HL-60/S4 (cell line): ENCODE results near the gene HEXA.
"Not testable (repeated sequence)": the region's sequence is repeated elsewhere in the genome, so short reads cannot be mapped to it uniquely, and the experiment has no call there.

Source experiments
- in situ Hi-C: fragments of 300-500 bp; cut with MboI; formaldehyde crosslinking; loops from 2 replicates; pipeline ENCODE4 v1.14.3; 2022; ENCODE audit warnings: low sequenced_read_pairs

HEXA gene

DNA sequence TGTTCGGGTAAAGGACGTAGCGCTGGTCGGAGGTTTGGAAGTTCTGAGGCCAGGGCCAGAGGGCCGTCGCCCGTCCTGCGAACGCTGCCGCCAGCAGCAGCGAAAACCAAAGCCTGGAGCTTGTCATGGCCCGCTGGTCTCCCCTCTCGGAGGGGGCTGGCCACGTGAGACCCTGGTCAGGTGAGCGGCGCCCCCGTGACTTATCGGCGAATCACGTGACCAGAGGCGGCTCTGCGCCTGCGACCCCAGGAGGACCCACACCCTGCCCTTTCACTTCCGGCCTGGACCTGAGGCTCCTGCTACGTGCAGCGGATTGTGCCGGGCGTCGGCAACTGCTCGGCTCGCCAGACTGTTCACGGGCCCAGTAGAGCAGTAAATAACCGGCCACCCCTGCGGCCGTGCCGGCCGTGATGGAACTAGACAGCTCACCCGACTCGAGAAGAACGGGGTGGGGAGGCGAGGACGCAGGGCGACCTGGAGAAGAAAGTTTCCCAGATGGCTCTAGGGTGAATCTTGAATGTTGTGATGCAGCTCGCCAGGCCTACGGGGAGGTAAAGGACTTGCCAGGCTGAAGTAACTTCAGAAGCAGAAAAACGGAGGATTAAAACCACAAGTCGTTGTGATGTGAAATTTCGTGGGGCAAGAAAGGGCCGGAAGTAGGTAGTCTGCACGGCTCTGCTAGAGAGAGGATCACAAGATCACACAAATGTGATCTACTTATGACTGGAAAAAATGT lies at the start of gene HEXA:
HEXA (minus strand) TSS at position 169 of the 736 bp plus-strand sequence; CDS start at position 127, 42 bp downstream.
- in situ Hi-C loops, result no loop called here

DNA sequence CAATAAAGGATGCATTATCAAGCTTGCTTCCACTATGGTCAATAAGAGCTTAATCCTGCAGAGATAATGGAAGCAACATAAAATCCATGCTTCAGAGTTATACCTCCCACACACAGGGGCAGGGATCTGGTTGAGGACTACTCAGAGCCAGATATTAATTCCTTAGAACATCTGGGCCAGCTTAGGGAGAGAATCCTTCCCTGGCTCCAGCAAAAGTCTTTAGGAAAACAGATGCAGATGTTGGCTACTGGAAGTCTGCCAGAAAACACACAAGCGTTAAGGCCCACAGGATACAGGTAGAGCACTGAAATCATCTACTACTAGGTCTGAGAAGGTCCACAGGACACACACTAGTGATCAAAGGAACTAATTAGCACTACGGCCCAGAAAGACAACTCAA lies 47.4 kb upstream of the HEXA start:
- in situ Hi-C loops, result no loop called here

DNA sequence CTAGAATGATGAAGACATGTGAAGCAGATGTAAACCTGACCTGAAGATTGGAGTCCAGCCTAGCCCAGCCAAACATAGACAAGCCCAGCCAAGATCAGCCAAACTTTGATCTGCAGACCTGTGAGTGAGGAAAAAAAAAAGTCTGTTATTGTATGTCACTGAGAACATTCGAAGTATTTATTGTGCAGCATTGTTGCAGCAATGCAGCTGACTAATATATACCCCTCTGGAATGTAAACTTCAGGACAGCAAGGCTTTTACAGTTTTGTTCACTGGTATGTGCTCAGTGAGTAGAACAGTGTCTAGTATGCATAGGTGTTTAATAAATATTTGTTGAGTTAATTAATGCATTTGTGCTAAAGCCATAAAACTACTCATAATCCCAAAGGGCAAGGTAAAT lies 45.7 kb upstream of the HEXA start:
- in situ Hi-C loops, result no loop called here

DNA sequence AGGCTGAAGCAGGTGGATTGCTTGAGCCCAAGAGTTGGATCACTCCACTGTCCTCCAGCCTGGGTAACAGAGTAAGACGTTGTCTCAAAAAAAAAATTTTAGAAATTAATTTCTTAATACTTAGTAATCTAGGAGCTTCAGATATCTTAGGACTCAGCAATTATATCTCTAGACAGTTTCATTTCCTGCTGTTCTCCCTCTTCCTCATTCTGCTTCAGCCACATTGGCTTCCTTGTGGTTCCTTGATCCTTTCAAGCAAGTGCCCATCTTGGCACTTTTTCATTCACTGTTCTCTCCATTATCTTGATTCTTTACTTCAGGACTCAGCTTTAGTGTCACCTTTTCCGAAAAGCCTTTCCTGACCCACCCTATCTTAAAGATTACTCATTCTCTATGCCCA lies 44.8 kb upstream of the HEXA start:
- in situ Hi-C loops, result no loop called here

DNA sequence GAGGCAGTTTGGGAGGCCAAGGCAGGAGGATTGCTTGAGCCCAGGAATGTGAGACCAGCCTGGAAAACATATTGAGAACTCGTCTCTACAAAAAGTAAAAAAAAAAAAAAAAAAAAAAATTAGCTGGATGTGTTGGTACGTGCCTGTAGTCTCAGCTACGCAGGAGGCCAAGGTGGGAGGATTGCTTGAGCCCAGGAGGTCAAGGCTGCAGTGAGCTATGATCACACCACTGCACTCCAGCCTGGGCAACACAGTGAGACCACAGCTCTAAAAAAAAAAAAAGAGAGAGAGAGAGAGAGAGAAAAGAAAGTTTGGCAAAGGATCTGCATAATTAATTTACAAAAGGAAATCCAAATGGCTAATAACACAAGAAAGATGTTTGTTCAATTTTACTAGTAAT lies 44.0 kb upstream of the HEXA start:
- in situ Hi-C loops, result not testable (repeated sequence)

DNA sequence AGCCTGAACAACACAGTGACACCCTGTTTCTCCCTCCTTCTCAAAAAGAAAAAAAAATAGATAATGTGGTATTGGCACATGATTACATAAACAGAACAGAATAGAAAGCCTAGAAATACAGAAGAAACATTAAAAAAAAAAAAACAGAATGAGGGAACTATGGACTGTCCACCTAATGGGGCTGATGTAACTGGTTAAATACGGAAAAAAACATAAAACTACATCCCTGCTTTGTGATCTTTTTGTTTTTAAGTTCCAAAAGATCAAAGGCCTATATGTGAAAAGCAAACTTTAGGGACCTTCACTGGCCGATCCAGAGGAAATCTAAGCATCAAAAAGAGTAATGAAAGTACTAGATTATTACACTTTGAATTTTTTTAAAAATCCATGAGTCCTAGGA lies 39.5 kb upstream of the HEXA start:
- in situ Hi-C loops, result no loop called here

DNA sequence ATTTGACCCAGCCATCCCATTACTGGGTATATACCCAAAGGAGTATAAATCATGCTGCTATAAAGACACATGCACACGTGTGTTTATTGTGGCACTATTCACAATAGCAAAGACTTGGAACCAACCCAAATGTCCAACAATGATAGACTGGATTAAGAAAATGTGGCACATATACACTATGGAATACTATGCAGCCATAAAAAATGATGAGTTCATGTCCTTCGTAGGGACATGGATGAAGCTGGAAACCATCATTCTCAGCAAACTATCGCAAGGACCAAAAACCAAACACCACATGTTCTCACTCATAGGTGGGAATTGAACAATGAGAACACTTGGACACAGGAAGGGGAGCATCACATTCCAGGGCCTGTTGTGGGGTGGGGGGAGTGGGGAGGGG lies 37.5 kb upstream of the HEXA start:
- in situ Hi-C loops, result not testable (repeated sequence)

DNA sequence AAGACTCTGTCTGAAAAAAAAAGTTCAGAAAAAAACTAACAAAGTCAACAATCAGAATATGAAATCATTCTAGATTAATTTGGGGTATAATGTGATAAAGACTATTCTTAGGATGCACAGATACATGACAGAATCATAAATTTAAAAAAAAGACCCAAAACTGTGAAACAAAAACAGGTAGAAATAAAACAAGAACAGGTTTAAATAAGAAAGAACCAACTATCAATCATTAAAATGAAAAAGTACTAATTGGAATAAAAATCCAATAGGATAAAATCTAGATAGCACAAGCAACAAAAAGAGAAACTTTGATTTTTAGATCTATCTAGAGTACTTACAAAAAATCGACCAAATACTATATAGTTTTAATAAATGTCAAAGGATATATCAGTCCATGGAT lies 35.7 kb upstream of the HEXA start:
- in situ Hi-C loops, result no loop called here

DNA sequence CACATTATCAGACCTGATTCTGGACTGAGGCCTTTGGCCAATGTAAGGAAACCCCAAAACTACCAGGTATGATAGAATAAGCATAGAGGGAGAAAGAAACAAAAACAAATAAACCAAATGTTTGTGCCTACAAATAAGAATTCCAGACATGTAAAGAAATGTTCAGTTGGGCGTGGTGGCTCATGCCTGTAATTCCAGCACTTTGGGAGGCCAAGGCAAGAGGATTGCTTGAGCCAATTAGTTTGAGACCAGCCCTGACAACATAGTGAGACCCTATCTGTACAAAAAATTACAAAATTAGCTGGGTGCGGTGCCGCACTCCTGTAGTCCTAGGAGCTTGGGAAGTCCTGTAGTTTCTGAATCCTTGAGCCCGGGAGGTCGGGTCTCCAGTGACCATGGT lies 35.3 kb upstream of the HEXA start:
- in situ Hi-C loops, result no loop called here

DNA sequence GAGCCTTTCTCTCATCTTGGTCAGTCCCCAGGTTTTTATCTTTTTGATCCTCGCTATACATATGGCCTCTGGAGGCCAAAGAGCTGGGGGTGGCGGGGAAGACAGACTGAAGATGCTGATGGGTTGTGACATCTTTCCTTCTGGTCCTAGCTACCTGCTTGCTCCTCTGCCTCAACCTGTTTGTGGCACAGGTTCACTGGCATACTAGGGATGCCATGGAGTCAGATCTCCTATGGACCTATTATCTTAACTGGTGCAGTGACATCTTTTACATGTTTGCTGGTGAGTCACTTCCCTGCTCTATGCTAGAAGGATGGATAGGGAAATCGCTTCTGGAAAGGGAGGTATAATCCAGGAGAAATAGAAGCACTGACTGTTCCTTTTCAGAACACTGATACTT lies 31.1 kb upstream of the HEXA start:
- in situ Hi-C loops, result no loop called here

DNA sequence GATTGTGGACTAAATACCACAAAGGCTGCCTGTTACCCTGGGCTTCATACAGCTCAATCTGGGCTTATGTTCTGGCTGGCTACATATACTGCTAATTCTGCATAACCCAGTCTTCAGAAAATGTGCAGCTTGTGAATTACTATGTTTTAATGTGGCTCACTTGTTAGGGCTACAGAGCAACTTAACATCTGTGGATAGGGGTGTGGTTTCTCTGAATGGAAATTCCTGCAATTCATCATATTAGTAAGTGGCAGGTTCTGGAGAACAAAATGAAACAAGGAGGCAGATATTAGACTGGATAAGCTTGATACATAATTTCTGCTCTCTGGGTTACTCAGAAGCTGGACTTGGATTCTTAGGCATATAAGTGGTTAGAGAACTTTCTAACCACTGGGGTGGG lies 29.0 kb upstream of the HEXA start:
- in situ Hi-C loops, result no loop called here

DNA sequence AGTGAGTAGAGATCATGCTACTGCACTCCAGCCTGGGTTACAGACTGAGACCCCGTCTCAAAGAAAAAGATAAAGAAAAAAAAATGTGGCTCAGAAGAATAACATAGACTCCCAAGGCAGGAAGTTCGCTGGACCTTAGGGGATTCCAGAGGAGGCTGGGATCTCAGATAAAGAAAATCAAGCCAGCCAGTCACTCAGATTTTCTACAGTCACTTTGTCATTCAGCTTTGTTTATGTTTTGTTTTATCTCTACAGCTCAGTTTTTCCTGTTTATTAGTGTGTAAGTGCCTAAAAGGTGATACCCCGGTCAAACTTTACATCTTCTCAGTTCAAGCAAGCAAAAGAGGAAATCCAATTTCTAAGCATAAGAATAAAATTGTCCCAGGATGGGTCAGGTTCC lies 28.5 kb upstream of the HEXA start:
- in situ Hi-C loops, result no loop called here

DNA sequence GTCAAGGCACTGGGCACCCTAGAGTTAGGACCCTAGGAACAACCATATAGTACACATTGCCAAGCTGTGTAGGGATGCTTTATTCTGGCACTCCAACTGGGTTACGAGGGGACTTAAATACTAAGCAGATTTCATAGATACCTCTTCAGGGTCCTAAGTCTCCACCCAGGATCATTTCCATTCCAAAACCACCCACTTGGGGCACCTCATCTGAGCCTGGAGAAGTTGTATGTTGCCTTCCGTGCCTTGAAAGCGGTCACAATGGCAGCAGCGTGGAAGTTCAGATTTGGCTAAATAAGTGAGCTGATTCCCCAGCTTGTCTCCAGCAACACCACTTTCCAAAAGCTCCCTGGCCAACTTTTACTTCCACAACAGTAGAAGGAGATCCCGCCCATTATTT lies 26.9 kb upstream of the HEXA start:
- in situ Hi-C loops, result no loop called here

DNA sequence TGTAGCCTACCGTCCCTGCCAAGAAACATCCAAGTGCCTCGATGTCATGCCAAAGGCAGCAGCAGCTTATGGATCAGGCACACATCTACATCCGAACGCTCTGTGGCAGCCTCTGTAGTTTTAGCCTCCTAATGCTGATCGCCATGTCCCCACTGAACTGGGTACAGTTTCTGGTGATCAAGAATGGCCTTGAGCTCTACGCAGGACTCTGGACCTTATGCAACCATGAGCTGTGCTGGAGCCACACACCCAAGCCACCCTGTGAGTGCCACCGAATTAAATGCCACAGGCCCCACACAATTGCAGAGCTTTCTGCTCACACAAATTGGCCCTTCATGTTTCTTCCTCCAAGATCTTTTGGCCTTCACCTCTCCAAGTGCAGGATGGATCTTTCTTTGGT lies 22.8 kb upstream of the HEXA start:
- in situ Hi-C loops, result no loop called here

DNA sequence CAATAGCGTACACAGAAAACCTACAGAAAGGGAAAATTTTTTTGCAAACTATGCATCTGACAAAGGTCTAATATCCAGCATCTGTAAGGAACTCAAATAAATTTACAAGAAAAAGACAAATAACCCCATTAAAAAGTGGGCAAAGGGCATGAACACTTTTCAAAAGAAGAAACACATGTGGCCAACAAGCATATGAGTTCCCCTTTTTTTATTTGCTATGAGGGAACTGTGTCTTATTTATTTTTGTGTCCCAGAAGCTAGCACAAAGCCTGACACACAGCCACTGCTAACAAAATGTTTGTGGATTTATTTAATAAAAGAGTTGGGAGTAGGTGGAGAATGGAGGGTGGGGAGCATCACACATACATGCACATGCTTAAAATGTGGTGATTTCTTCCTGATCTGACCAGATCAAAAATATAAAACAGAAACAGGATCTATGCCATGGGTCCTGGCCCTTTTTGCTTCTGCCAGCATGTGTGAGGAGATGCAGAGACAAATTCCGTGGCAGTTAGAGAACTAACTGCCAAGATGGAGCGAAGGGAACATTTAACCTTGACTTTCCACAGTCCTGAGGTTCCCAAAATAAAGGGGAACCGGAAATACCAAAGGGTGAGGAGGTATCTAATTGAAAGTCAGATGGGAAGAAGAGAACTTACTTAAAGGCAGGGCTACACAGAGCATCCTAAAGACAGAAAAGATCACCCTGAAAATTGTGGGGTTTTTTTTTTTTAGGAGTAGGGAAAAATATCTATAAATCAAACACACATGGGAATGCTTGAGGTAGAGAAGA lies 22.2 kb upstream of the HEXA start, which contains the start of gene TMEM202:
TMEM202 (plus strand) TSS at position 510 of the 793 bp plus-strand sequence; CDS start at position 532, 22 bp downstream.
- in situ Hi-C loops, result no loop called here

DNA sequence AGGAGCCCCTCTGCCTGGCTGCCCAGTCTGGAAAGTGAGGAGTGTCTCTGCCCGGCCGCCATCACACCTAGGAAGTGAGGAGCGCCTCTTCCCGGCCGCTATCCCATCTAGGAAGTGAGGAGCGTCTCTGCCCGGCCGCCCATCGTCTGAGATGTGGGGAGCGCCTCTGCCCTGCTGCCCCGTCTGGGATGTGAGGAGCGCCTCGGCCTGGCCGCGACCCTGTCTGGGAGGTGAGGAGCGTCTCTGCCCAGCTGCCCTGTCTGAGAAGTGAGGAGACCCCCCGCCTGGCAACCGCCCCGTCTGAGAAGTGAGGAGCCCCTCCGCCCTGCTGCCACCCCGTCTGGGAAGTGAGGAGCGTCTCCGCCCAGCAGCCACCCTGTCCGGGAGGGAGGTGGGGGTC lies 20.5 kb upstream of the HEXA start:
- in situ Hi-C loops, result not testable (repeated sequence)

DNA sequence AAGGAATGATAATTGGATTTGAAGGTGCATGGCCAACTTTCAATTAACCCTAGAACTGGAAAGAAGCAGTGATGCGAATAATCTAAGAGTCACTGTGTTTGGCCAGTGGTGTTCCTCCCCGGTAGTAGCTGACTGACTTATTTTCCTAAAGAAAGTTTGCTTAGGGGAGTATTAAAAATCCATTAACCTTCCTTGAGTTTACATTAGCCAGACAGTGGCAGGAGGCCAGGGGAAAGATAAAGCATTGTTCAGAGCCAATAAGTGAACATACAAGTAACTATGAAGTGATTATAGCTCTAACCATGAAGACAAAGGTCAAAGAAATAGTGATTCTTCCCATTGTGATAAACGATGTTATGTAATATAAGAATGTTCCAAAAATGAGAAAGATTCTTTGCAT lies 13.4 kb upstream of the HEXA start:
- in situ Hi-C loops, result no loop called here

DNA sequence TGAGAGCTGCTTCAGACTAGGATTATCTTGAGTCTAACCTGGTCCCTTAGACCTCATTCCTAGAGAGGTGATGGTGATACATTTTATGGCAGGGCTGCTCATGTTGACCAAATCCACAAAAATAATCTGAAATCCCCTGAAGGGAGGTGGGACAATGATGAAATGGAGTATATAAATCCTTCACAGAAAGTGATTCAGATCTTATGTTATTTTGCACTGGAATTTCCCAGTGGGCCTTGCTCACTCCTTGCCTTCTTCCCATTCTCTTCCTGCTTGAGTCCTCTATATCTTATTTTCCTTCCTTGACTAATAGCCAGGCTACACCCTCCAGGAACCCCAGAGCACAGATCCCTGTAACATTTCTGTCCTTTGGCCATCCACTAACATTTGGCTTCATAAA lies 11.9 kb upstream of the HEXA start:
- in situ Hi-C loops, result no loop called here

DNA sequence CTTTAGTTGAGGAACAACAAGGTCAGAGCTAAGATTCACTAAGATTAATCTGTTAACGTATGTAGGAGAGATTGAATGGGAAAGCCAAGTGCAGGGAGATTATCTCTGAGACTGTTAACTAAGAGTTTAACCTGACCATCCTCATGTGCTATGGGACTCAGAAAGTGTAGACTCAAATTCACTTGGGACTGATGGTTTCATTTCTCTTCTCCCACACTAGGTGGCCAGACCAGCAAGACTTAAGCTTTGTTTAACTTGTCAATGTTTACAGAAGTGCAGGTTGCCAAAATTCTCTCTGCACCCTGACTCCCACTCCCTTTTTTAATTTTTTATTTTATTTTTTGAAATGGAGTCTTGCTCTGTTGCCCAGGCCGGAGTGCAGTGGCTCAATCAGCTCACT lies 6.3 kb upstream of the HEXA start:
- in situ Hi-C loops, result no loop called here

DNA sequence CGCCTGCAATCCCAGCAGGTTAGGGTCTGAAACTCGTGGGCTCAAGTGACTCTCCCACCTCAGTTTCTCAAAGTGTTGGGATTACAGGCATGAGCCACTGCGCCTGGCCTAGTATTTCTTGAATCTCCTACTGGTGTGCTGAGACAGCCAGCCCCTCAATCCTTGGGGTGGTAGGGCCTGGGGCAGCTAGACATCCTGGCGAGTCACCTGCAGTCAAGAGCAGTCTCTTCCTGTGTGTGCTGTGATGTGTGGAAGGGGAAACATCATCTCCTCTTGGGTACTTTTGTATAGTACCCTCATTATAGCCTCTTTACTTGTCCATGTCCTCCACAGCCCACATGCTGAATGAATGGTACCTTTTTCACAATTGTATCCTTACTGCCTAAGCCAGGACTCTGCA lies 4.9 kb upstream of the HEXA start:
- in situ Hi-C loops, result no loop called here

DNA sequence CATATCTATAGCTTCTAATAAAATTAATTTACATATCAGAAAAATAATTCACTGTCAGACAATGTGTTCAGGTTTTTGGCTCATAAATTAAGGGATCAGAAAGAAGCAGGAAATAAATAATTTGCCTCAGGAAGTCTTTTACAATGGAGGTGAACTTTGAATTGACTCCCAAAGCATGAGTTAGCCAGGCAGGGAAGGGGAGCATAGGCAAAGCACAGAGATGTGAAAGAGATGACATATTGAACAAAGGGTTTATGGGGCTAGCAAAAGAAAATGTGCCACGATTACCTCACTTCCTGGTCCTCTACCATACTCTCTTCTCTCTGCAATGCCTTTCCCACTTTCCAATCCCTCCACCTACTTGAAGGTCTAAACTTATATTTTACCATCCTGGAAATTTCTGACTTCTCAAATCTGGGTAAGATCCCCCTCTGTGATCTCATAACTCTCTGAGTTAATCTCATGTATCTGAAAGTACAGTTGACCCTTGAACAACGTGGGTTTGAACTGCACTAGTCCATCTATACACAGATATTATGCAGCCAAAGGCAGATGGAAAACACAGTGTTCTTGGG lies 4.1 kb upstream of the HEXA start:
- in situ Hi-C loops, result no loop called here

DNA sequence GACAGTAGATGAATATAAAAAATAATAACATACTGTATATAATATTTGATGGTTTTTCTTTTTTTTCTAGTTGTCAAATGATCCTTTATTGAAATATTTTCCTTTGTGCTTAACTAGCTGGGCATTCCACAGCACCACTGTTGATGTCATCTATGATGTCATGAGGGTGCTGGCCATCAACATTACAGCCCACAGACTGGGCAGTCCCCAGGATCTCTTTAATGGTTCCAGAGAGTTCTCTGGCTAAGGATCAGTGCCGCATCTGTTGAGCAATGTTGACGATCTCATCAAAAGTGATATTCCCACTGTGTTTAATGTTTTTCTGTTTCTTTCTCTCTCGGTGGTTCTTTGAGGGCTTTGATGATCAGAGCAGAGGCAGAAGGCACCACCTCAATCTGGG lies 3.3 kb upstream of the HEXA start:
- in situ Hi-C loops, result not testable (repeated sequence)
